Measurements from ENCODE around the gene SPRN.
"Not testable (repeated sequence)": the region's sequence is repeated elsewhere in the genome, so short reads cannot be mapped to it uniquely, and the experiment has no call there.

SPRN gene

GRCh38 chr10:133390597-133391248 is 33.7 kb downstream of the SPRN start:
- H3K4me3 ChIP-seq (ENCODE audit: insufficient read length, low read depth) = no peak overlapping the region
- H3K27me3 ChIP-seq (ENCODE audit: insufficient read depth, insufficient read length) = no peaks in the 10 kb centered on the region
- H3K36me3 ChIP-seq (ENCODE audit: insufficient read depth, insufficient read length, low read length) = peaks cover 5% of the 10 kb centered on the region
- TF ChIP-seq ZNF274 (IDR thresholded peaks at IDR 0.05; ENCODE audit: low read depth, low read length) = no peak
- no peak for TF ChIP-seq YY1 (IDR thresholded peaks at IDR 0.05; ENCODE audit: insufficient read depth, insufficient read length)
- no peak for TF ChIP-seq SUZ12 (IDR thresholded peaks at IDR 0.05; ENCODE audit: extremely low read depth, insufficient read depth, insufficient read length)
- no peak overlapping the region for H3K9ac ChIP-seq (ENCODE audit: insufficient read length, low read depth)
- H3K9me3 ChIP-seq (ENCODE audit: insufficient read depth, low read length) = no peaks in the 10 kb centered on the region
- peaks cover 2% of the 10 kb centered on the region for H3K4me1 ChIP-seq (ENCODE audit: insufficient read depth, insufficient read length)
- DNase-seq (ENCODE audit: low read depth, low spot score) = no peak

DNA sequence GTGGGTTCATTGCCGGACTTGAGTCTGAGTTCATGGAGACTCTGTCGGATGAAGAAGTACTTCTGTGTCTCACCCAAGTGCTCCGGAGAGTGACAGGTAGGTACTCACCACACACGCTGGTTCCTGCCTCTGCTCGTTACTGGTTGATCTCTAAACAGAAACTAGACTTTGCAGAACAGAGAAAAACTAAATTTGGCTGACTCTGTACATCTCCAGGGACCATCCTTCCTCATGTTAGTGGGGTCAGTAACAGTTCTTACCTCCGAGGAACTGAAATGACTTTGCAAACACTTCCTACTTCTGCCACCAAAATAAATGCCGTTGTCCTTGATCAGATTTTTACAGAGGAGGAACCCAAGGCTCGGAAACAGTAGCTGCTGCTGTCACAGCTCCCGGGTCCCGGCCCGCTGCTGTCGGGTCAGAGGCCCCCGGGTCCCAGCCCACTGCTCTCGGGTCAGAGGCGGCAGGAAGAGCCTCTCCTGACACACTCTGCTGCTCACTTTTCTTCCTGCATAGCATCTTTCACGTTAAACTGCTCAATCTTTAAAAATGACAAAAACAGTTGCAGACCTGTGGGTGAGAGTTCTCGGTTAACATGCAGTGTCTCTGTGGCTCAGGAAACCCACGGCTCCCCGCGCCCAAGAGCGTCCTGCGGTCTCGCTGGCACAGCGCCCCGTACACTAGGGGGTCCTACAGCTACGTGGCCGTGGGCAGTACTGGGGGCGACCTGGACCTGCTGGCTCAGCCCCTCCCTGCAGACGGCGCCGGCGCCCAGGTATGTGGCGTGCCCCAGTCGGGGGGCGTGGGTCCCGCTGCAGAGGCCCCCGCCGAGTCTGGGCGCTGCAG is 35.2 kb downstream of the SPRN start:
- no peaks in the 10 kb centered on the region for H3K27me3 ChIP-seq (ENCODE audit: insufficient read depth, insufficient read length)
- H3K9me3 ChIP-seq (ENCODE audit: insufficient read depth, low read length) = no peaks in the 10 kb centered on the region
- H3K36me3 ChIP-seq (ENCODE audit: insufficient read depth, insufficient read length, low read length) = no peaks in the 10 kb centered on the region
- no peak overlapping the region for H3K4me3 ChIP-seq (ENCODE audit: insufficient read length, low read depth)
- TF ChIP-seq SUZ12 (IDR thresholded peaks at IDR 0.05; ENCODE audit: extremely low read depth, insufficient read depth, insufficient read length) = no peak
- no peak for TF ChIP-seq ZNF274 (IDR thresholded peaks at IDR 0.05; ENCODE audit: low read depth, low read length)
- TF ChIP-seq YY1 (IDR thresholded peaks at IDR 0.05; ENCODE audit: insufficient read depth, insufficient read length) = no peak
- H3K4me1 ChIP-seq (ENCODE audit: insufficient read depth, insufficient read length) = peaks cover 2% of the 10 kb centered on the region
- DNase-seq (ENCODE audit: low read depth, low spot score) = no peak
- no peak overlapping the region for H3K9ac ChIP-seq (ENCODE audit: insufficient read length, low read depth)

DNA sequence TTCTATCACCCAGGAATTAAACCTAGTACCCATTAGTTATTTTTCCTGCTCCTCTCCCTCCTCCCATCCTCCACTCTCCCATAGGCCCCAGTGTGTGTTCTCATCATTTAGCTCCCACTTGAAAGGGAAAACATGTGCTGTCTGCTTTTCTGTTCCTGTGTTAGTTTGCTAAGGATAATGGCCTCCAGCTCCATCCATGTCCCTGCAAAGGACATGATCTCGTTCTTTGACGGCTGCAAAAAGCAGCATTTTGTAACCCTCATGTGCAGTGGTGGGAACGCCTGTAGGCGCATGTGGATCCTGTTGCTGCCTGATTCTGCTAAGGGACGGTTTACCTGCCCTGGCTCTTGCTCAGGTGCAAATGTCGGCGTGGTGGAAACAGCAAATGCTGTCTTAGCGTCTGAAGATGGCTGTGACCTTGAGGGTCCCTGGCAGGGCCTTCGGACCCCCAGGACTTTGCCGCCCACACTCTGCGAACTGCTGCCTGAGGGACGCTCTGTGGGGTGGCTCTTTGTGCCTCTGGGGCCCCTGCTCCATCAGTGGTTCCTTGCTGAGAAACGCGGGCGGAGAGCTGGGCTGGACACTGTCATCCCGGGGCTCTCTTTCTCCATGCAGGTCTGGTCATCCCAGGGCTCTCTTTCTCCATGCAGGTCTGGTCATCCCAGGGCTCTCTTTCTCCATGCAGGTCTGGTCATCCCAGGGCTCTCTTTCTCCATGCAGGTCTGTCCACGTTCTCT is 36.0 kb downstream of the SPRN start:
- no peak overlapping the region for H3K4me3 ChIP-seq (ENCODE audit: insufficient read length, low read depth)
- no peak overlapping the region for H3K9ac ChIP-seq (ENCODE audit: insufficient read length, low read depth)
- peaks cover 2% of the 10 kb centered on the region for H3K4me1 ChIP-seq (ENCODE audit: insufficient read depth, insufficient read length)
- no peaks in the 10 kb centered on the region for H3K27me3 ChIP-seq (ENCODE audit: insufficient read depth, insufficient read length)
- H3K36me3 ChIP-seq (ENCODE audit: insufficient read depth, insufficient read length, low read length) = peaks cover 4% of the 10 kb centered on the region
- DNase-seq (ENCODE audit: low read depth, low spot score) = no peak
- no peak for TF ChIP-seq SUZ12 (IDR thresholded peaks at IDR 0.05; ENCODE audit: extremely low read depth, insufficient read depth, insufficient read length)
- H3K9me3 ChIP-seq (ENCODE audit: insufficient read depth, low read length) = no peaks in the 10 kb centered on the region

- H3K27me3 ChIP-seq (ENCODE audit: insufficient read depth, insufficient read length); H3K36me3 ChIP-seq (ENCODE audit: insufficient read depth, insufficient read length, low read length); H3K4me1 ChIP-seq (ENCODE audit: insufficient read depth, insufficient read length); H3K4me3 ChIP-seq (ENCODE audit: insufficient read length, low read depth); DNase-seq (ENCODE audit: low read depth, low spot score); H3K9ac ChIP-seq (ENCODE audit: insufficient read length, low read depth); H3K9me3 ChIP-seq (ENCODE audit: insufficient read depth, low read length): not testable (repeated sequence)
Measured at GRCh38 chr10:133386951-133387350, 37.5 kb downstream of the SPRN start.

GRCh38 chr10:133385214-133385613 is 39.2 kb downstream of the SPRN start:
- H3K27me3 ChIP-seq (ENCODE audit: insufficient read depth, insufficient read length) = peaks cover 3% of the 10 kb centered on the region
- H3K4me1 ChIP-seq (ENCODE audit: insufficient read depth, insufficient read length) = no peaks in the 10 kb centered on the region
- no peak for TF ChIP-seq SUZ12 (IDR thresholded peaks at IDR 0.05; ENCODE audit: extremely low read depth, insufficient read depth, insufficient read length)
- no peak for TF ChIP-seq ZNF274 (IDR thresholded peaks at IDR 0.05; ENCODE audit: low read depth, low read length)
- no peak for TF ChIP-seq YY1 (IDR thresholded peaks at IDR 0.05; ENCODE audit: insufficient read depth, insufficient read length)
- H3K9me3 ChIP-seq (ENCODE audit: insufficient read depth, low read length) = no peaks in the 10 kb centered on the region
- peaks cover 4% of the 10 kb centered on the region for H3K36me3 ChIP-seq (ENCODE audit: insufficient read depth, insufficient read length, low read length)
- no peak overlapping the region for H3K4me3 ChIP-seq (ENCODE audit: insufficient read length, low read depth)
- no peak overlapping the region for H3K9ac ChIP-seq (ENCODE audit: insufficient read length, low read depth)
- no peak for DNase-seq (ENCODE audit: low read depth, low spot score)

DNA sequence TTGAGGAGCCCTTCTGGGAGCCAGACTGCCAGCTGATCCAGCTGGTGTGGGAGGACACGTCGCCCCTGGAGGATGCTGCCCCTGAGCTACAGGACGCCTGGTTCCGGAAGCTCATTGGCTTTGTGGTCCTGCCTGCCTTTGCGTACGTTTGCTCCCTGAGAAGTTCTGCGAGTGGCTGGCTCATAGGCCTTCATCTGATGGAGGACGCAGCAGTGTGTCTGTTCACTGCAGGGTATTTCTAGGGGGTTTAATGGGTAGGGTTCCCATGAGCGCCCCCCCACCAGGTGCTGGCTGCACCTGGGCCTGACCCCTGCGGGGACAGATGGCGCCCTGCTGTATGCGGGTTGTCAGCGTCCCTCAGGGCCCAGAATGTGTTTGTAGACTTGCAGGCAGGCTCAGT is 40.4 kb downstream of the SPRN start:
- peaks cover 3% of the 10 kb centered on the region for H3K4me1 ChIP-seq (ENCODE audit: insufficient read depth, insufficient read length)
- H3K4me3 ChIP-seq (ENCODE audit: insufficient read length, low read depth) = no peak overlapping the region

DNA sequence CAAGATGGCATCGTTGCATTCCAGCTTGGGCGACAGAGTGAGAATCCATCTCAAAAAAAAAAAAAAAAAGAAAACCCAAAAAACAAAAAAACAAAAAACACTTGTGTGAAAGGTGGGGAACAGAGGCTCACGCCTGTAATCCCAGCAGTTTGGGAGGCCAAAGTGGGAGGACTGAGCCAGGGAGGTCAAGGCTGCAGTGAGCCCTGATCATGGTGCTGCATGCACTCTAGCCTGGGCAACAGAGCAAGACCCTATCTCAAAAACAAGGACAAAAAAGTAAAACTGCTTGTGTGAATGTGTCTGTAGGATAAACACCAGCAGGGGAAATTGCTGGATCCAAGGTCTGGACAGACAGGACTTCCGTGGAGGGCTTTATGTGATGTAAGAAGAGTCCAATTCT is 40.9 kb downstream of the SPRN start:
- Histone ChIP-seq H3K9me3 (ENCODE audit: insufficient read depth, low read length) (no peaks in the 10 kb centered on the region), H3K9ac (ENCODE audit: insufficient read length, low read depth) (no peak overlapping the region), H3K4me1 (ENCODE audit: insufficient read depth, insufficient read length) (peaks cover 3% of the 10 kb centered on the region), H3K27me3 (ENCODE audit: insufficient read depth, insufficient read length) (peaks cover 15% of the 10 kb centered on the region), H3K36me3 (ENCODE audit: insufficient read depth, insufficient read length, low read length) (peaks cover 4% of the 10 kb centered on the region), H3K4me3 (ENCODE audit: insufficient read length, low read depth) (no peak overlapping the region)
- no peak for DNase-seq (ENCODE audit: low read depth, low spot score)
- TF ChIP-seq SUZ12 (IDR thresholded peaks at IDR 0.05; ENCODE audit: extremely low read depth, insufficient read depth, insufficient read length) = no peak
- TF ChIP-seq YY1 (IDR thresholded peaks at IDR 0.05; ENCODE audit: insufficient read depth, insufficient read length) = no peak

More for the DNA sequence above, 40.4 kb downstream of the SPRN start:
- H3K9me3 ChIP-seq (ENCODE audit: insufficient read depth, low read length) = no peaks in the 10 kb centered on the region
- H3K27me3 ChIP-seq (ENCODE audit: insufficient read depth, insufficient read length) = peaks cover 13% of the 10 kb centered on the region
- TF ChIP-seq SUZ12 (IDR thresholded peaks at IDR 0.05; ENCODE audit: extremely low read depth, insufficient read depth, insufficient read length) (no peak), ZNF274 (IDR thresholded peaks at IDR 0.05; ENCODE audit: low read depth, low read length) (no peak), YY1 (IDR thresholded peaks at IDR 0.05; ENCODE audit: insufficient read depth, insufficient read length) (no peak)
- DNase-seq (ENCODE audit: low read depth, low spot score) = no peak
- H3K9ac ChIP-seq (ENCODE audit: insufficient read length, low read depth) = no peak overlapping the region
- H3K36me3 ChIP-seq (ENCODE audit: insufficient read depth, insufficient read length, low read length) = peaks cover 4% of the 10 kb centered on the region

Data from NT2/D1 (cell line).